Activated CD4-positive, alpha-beta T cell treated with anti-CD3 and anti-CD28 coated beads for 1 hour (primary cell): ENCODE data around the gene POU4F3.
"Not testable (repeated sequence)": the region's sequence is repeated elsewhere in the genome, so short reads cannot be mapped to it uniquely, and the experiment has no call there.

Source experiments
- DNase-seq: peaks from one replicate; pipeline ENCODE4 v3.0.0-alpha.2; 2020

POU4F3 gene

GRCh38 chr5:146338774-146339714 lies at the start of gene POU4F3:
Gene POU4F3, plus strand, starts transcription at chr5:146338839. Its CDS starts 274 bp downstream, at chr5:146339113.
- no peak for DNase-seq

- no peak for DNase-seq
Observed at GRCh38 chr5:146290318-146290717, 48.3 kb upstream of the POU4F3 start.

- DNase-seq: no peak
Observed at GRCh38 chr5:146291421-146292074, 47.1 kb upstream of the POU4F3 start.

- no peak for DNase-seq
Observed at GRCh38 chr5:146296245-146296644, 42.4 kb upstream of the POU4F3 start.

GRCh38 chr5:146298920-146299319 lies 39.7 kb upstream of the POU4F3 start:
- not testable (repeated sequence) for DNase-seq

- no peak for DNase-seq
Observed at GRCh38 chr5:146301626-146302025, 37.0 kb upstream of the POU4F3 start.

- DNase-seq: no peak
Observed at GRCh38 chr5:146302406-146302805, 36.2 kb upstream of the POU4F3 start.

GRCh38 chr5:146306838-146307237 lies 31.8 kb upstream of the POU4F3 start:
- DNase-seq: no peak

- no peak for DNase-seq
Observed at GRCh38 chr5:146307796-146308195, 30.8 kb upstream of the POU4F3 start.

GRCh38 chr5:146310540-146310939 lies 28.1 kb upstream of the POU4F3 start:
- DNase-seq: no peak

- DNase-seq: no peak
Observed at GRCh38 chr5:146311278-146311677, 27.4 kb upstream of the POU4F3 start.

- no peak for DNase-seq
Observed at GRCh38 chr5:146313027-146313426, 25.6 kb upstream of the POU4F3 start.

- no peak for DNase-seq
Observed at GRCh38 chr5:146321571-146321970, 17.1 kb upstream of the POU4F3 start.

- no peak for DNase-seq
Observed at GRCh38 chr5:146327257-146327870, 11.3 kb upstream of the POU4F3 start.

GRCh38 chr5:146327989-146328388 lies 10.7 kb upstream of the POU4F3 start:
- DNase-seq: no peak

GRCh38 chr5:146329697-146330096 lies 8.9 kb upstream of the POU4F3 start:
- no peak for DNase-seq

GRCh38 chr5:146331423-146331822 lies 7.2 kb upstream of the POU4F3 start:
- DNase-seq: no peak

GRCh38 chr5:146334074-146334533 lies 4.5 kb upstream of the POU4F3 start:
- no peak for DNase-seq

GRCh38 chr5:146336197-146336596 lies 2.4 kb upstream of the POU4F3 start:
- DNase-seq: no peak

- no peak for DNase-seq
Observed at GRCh38 chr5:146337264-146337904, 1.3 kb upstream of the POU4F3 start.

- DNase-seq: no peak
Observed at GRCh38 chr5:146337928-146338327, 711 bp upstream of the POU4F3 start.

GRCh38 chr5:146339715-146340259 lies 1.1 kb downstream of the POU4F3 start:
- no peak for DNase-seq
